ENCODE results near the gene AKAP8.

AKAP8 gene

DNA sequence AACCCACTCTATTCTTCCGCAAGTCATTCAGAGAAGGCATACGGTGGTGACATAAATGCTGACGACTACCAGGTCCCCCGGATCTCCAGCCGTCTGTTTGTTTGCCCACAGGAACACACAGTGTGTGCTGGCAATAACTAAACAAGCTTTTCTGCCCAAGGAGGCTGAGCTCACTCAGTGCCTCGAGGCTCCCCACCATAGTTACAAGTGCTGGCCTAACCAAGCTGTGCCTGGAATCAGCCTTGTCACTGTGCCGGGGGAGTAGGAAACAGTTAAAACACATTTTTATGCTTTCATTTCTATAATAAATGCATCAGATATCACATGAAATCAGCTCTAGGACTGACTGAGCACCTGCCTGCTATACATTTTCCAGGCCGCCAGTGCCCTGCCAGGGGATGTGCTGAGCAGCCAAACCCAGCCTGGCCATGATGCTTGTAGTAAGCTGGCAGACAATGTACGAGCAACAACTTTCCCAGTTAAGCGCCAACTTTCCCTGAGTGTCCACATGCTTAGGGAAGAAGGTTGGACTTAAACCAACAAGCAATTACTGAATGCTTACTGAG, 75.4 kb downstream of the AKAP8 start:
- ChIA-PET POLR2A (no interaction called here), CTCF (interaction anchor here (0.8 to 1.8 kb wide), 2 partner anchors 13 to 14 kb away, joined by 4 to 8 read pairs; no protein-coding TSS in a partner anchor)
- TF ChIP-seq, protein P1, sequence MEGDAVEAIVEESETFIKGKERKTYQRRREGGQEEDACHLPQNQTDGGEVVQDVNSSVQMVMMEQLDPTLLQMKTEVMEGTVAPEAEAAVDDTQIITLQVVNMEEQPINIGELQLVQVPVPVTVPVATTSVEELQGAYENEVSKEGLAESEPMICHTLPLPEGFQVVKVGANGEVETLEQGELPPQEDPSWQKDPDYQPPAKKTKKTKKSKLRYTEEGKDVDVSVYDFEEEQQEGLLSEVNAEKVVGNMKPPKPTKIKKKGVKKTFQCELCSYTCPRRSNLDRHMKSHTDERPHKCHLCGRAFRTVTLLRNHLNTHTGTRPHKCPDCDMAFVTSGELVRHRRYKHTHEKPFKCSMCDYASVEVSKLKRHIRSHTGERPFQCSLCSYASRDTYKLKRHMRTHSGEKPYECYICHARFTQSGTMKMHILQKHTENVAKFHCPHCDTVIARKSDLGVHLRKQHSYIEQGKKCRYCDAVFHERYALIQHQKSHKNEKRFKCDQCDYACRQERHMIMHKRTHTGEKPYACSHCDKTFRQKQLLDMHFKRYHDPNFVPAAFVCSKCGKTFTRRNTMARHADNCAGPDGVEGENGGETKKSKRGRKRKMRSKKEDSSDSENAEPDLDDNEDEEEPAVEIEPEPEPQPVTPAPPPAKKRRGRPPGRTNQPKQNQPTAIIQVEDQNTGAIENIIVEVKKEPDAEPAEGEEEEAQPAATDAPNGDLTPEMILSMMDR (IDR thresholded peaks at IDR 0.05; ENCODE audit: control extremely low read depth, extremely low read depth, low read depth, missing control alignments) = no peak
- DNase-seq (ENCODE audit: extremely low spot score) = no peak
